EL (cell line): ENCODE data around the gene SACS.
"Not testable (repeated sequence)": the region's sequence is repeated elsewhere in the genome, so short reads cannot be mapped to it uniquely, and the experiment has no call there.

Source experiments
- DNase-seq: peaks from one replicate; pipeline ENCODE4 v3.0.0-alpha.2; 2016

Gene SACS

DNA sequence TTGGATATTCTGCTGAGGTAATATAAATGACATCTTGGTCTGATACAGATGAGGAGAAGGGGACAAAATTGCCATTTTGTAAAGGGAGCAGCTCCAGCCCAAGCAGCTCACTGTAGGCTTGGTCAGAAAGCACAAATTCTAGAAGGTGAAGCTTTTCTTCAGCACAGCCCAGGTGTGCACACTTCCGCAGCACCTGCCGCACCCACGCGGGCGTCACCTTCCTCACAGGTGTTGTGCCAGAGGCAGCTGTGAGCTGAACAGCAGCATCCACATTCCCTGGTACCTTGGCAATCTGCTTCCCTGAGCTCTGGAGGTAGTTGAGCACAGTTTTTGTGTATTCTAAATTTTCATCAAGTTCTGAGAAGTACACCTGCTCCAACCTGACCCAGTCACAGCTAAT lies 79.0 kb downstream of the SACS start:
- DNase-seq, result no peak

DNA sequence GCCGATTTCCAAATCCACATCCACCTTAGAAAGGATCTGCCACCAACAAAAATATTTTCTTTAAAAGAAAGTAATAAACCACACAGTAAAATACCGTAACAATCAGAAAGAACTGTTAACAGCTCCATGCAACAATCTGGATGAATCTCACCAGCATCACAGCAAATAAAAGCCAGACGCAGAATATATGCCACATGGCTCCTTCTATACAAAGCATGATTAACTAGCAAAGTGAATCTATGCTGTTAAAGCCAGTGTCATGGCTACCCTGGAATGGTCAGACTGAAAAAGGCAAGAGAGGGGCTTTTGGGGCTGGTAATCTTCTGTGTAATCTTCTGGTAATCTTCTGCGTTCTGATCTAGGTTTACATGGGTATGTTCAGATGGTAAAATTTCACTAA lies 81.3 kb downstream of the SACS start:
- DNase-seq, result no peak

DNA sequence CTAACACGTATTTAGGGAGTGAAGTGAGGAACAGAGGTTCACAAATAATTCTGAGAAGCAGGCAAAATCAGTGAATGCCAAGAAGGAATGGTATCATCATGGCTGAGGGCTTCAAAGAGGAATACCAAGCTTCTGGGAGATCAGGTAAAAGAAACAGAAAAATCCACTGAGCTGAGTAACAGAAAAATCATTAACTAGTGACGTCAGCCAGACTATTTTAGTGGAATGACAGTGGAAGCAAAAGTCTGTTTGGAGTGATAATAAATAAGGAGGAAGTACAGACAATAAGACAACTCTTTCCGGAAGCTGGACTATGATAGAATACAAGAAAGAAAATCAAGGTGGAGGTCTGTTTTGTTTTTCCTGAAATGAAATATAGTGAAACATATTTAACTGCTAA lies 83.5 kb downstream of the SACS start:
- no peak for DNase-seq

DNA sequence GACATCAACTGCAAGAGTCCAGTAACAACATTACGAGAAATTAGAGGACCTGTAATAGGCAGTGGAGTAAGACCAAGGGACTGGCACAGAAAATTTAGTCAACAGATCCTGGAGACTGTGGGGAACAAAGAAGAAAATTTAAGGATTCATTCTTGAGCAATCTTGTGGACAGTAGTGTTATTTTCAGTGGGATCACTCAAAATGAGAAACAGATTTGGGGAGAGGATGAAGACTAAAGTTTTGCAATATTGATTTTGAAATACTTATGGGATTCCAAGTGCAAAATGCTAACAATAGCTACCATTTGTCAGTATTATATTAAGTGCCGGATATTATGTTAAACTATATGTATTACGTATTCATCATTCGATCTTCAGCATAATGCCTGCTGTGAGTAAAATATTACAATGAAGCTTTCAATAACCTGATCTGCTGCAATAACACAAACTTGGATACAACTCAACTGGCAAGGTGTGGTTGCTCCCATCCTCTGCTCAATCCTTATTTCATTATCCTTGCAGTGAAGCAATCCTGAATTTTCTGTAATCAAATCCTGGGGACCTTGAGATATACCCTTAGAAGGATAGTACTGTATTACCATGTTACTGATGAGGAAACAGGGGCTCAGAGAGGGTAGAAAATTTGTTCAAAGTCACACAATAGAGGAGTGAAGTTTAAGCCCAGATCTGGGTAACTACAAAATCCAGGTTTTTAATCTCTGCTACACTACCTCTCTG lies 84.2 kb downstream of the SACS start:
- no peak for DNase-seq

DNA sequence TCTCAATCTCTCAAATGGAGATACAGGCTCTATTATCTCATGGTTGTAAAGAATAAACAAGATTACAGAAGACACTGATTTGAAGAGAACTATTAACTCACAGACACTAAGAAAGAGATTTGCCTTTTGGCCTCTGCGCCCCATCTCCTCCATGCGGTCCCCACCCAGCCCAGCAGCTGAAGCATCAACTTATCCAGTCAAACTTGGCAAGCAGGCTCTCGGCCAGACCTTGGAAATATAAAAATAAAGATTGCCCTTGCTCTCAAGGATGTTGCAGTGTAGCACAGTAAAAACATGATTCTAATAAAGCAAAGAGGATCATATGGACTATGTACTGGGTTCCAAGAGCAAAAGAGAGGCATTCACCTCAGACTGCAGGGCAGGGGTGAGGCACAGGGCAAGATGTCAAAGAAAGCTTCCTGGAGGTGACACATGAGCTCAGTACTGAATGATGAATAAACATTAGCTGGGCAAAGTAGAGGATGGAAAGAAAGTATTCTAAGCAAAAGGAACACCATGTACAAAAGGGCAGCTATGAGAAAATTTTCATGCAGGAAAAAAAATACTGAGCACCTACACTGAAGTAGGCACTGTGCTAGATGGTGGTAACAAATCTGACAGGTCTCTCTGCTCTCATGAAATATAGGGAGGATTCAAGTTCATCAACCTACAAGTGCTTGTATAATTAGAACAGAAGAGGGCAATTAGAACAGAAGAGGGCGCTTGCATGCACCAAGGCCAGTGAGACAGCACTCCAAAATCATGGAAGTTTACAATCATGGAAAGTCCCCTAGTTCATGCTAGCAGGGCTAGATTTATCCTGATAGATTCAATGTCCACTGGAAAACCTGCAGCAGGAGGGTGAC lies 85.0 kb downstream of the SACS start:
- no peak for DNase-seq

DNA sequence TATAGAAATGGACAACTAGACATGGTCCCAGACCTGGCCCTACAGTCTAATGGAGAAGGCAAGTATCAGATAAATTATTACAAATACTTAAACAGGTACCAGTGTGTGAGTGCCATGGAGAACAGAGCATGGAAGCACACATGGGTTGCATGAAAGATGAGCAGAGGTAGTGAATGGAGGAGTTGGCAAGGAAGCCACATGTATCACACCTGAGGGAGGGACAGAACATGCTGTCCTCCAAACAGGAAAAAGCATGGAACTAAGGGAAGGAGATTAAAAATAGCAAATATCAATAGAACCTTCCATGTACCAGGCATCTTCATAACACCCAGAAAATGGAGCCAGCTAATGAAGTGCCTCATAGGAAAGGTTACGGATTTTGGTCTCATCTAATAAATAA lies 85.9 kb downstream of the SACS start:
- DNase-seq, result no peak

DNA sequence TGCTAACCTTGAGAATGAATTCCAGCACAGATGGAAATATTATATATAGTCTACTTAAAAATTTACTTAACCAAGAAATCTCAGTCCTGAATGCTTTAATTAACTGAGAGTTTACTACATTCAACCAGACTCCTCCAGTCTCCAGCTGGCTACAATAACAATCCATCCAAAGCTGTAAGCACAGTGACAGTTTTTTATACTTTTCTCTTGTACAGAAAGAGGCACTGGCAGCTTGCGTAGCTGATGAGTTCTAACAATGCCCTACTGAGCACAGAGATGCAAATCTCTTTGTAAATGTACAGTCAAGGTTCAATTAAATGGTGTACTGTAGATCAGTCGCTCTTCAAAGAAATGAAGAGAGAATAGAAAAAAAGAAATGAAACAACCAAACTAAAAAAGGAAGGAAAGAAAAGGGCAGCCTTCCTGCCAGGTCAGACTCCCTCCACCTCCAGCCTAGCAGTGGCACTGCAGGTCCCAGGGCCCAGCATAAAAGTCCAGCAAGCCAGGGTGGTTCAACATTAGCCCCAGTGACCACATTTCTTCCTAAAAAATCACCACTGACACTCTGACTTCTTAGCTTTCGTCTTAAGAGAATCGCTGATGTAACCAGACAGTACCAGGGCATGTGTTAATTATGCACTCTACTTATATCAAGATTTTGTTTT lies 88.4 kb downstream of the SACS start:
- no peak for DNase-seq

DNA sequence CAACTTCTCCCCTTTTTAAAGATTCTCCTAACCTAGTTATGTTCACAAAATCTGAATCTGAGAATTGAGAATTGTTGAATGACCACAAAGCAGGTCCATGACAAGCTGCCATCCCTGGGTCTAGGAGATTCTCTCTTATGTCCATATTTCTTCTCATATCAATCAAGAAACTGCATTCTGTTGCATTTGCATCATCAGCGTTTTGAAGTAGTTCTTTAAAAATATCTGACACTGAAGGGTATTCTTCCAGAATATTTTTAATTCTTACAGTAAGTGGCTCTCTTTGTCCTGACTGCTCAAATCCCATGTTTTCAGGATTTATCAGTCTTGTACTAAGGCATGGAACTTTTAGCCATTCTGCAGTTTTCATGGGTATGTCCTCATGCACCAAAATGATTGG lies 94.3 kb downstream of the SACS start:
- no peak for DNase-seq

DNA sequence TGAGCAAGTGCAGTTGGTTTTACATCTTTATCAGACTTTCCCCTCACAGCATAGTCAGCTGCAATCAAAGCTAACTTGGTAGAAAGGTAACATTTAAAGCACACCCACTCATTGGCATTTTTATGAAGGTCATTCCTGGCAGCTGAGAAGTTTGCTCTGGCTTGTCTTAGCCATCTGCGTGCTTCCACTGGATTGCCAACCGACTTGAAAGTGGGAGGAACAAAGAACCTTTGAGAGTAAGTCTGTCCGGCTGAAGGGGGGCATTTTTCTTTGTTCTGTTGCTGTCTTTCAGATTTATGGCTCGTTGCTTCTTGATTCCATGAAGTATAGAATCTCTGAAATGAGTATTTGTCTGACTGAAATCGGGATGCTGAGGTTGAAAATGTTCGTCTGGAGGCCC lies 103.1 kb downstream of the SACS start:
- DNase-seq, result no peak

DNA sequence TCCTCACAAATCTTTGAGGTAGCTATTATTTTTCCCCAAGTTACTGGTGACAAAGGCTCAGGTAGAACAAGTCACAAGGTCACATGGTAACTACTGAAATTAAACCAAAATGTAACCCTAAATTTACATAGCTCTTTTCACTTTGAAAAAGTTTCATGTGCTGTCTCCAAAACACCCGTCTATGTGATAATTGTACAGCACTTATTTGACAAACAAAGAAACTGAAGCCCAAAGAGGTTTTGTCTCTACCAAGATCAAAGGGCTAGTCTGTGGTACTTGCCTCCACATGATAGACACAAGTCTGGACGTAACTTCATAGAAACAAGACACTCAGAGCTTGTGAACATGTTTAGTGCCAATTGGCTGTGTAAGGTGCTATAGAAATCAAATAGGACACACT lies 108.3 kb downstream of the SACS start:
- no peak for DNase-seq

DNA sequence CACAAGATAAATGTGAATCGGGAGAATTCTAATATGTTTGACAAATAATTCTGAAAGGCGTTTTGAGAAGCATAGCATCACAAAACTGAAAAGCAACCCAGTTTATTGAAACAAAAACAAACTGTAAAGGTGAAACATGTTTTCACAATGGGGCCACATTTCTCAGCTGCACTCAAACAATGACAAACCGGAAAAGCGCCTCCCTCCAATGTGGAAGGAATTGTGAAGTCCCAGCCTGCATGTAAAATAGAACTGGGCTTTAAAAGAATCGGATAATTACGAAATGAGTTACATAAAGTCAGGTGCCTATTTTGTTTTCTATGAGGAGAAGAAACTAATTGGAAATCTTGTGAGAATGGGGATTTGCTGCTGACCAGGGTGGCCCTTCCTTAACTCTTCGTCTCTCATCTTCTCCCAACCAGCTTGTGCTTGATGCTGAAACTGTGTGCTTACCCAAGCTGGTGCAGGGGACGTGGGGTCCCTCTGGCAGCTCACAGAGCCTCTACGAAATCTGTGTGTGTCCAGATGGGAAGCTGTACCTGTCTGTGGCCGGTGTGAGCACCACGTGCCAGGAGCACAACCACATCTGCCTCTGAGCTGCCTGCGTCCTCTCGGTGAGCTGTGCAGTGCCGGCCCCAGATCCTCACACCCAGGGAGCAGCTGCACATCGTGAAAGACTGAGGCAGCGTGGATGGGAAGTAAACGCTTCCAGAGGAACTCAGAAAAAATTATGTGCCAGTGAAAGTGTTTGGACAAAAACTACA lies 109.4 kb downstream of the SACS start:
- DNase-seq, result no peak

DNA sequence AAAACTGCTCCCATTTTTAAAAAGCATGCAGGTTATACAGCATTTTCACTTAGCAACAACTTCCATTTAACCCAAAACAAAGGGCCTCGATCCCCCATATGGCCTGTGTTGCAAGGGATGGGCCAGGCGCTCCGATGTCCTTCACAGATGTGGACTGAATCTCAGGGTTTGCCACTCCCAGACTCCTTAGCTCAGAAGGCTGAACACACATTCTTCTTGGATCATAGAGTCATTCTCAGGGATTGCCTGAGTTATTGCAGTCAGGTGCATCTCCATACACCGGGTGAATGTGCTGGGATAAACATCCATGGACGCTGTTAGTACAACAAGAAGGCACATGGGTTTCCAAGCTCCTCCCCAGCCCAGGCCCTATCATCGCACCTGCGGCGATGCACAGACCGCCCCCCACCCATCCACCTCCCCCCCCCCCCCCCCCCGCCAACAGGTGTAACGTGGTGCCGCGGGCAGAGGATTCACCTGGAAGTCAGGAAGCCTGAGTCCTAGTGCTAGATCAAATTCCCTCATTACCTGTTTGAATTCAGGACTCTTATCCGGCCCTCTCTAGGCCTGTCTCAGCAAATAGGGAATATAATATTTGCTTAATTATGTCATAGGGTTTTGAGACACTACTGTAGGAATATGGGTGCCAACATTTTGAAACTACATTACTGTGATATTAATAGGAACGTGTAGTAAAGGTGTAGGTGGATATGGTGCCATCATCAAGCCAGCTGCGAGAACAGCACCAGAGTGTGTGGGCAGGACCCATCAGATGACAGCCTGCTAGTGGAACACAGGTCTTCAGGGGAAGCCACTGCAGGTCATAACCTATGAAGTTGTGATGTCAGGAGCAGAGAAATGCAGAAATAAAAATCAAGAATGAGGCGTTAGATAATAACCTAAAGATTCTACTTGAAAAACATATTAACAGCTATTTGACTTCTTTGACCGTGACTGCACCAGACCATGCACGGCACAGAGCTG lies 110.9 kb downstream of the SACS start:
- DNase-seq, result peak; percentile 9

DNA sequence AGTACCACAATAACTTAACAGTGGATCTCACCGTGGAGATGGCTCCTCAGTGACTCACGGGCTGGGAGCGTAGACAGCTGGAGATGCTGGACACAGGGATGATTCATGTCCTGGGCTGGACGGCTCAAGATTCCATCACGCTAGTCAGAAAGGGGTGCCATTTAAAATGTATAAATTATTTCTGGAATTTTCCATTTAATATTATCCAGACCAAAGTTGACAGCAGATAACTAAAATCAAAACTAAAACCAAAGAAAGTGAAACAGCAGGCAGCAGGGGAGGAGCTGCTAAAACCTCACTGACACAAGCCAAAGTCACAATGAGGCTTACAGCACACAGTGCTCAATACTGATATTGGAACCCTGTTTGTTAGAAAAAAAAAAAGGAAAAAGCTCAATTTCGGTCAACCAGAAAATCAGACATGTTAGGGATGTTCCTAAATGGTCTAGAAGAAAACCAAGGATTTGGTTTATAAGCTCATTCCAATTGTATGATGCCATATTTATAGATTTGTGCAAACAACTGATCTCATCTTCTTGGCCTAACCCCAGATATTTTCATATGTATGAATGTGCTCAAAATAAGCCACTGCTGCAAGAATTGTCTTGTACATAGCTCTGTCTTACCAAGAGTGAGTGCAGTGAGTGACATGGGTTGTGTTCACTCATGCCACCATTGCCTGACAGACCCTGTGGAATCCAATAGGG lies 111.8 kb downstream of the SACS start:
- DNase-seq, result peak; percentile 96

DNA sequence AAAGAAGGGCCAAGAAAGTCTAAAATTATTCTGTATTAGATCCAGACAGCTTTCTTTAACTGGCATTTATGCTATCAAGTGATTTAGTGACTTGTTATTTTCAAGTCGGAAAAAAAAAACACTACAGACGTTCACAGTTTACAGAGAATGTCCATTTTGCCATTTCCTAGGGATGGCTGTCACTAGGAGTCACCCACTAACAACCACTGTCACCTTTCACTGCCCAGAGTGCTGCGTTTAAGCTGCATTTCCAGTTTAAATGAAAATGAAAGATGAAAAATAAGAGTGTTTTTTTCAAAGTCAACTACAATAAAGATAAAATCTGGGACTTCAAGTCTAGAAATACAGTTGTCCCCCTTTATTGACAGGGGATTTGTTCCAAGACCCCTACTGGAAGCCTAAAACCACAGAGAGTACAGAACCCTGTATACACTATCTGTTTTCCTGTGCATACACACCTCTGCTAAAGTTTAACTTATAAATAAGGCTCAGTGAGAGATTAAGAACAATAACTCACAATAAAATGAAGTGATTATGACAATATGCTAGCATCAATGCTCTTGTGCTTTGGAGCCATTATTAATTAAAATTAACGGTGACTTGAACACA lies 112.5 kb downstream of the SACS start:
- DNase-seq, result no peak

DNA sequence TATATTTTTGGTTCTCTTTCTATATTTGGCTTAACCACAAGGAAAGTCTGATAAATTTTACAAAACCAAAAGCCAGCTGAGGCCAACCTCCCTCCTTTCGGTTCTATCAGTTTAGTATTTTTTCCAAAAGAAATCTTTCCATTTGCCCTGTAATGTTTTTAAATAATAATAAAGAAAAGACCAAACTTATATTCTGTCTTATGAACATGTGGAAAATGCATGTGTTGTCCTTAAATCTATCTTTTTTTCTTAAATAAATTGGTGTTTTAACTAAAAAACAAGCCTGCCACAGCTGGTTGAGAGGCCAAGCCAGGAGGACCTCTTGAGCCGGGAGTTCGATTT lies 113.6 kb downstream of the SACS start:
- DNase-seq, result no peak

DNA sequence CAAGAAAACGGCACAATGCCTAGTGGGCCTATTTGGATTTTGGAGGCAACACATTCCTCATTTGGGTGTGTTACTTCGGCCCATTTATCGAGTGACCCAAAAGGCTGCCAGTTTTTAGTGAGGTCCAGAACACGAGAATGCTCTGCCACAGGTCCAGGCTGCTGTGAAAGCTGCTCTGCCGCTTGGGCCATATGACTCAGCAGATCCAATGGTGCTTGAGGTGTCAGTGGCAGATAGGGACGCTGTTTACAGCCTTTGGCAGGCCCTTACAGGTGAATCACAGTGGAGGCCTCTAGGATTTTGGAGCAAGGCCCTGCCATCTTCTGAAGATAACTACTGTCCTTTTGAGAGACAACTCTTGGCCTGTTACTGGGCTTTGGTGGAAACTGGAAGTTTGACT lies 118.7 kb downstream of the SACS start:
- not testable (repeated sequence) for DNase-seq

DNA sequence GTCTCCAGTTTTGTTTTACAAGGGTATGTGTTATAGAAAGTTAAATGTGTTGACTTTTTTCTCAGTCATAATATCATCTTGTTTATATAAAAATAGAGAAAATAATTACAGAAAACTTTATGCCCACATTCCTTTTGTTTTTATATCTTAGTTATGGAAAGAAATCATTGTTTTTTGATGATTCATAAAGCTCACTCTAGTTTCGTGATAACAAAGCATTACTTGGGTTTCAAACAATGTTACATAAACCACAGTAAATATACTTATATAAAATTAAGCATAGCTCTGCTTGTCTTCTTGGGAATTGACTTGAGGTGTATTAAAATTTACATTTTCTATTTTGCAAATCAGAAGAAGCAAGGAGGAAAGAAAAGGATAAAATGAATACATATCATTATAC lies 140.9 kb downstream of the SACS start:
- DNase-seq, result no peak

DNA sequence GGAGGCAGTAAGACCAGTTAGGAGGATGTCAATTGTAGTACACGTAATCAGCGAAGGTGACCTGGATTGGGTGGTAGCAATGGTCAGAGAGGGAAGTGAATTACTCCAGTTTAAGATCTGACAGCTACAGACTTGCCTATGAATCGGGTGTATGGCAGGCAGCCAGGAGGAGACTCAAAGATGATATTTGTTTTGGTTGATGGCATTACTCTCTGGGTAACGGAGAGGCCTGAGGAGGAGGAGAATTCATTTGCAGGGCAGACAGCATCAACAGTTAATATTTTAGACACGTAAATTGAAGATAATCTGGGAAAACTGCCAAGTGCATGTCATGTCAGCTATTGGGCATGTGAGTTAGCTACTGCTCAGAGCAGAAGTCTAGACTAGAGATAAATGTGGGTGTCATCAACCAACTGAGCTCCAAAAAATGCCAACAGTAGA lies 143.6 kb downstream of the SACS start:
- peak; percentile 65 for DNase-seq

DNA sequence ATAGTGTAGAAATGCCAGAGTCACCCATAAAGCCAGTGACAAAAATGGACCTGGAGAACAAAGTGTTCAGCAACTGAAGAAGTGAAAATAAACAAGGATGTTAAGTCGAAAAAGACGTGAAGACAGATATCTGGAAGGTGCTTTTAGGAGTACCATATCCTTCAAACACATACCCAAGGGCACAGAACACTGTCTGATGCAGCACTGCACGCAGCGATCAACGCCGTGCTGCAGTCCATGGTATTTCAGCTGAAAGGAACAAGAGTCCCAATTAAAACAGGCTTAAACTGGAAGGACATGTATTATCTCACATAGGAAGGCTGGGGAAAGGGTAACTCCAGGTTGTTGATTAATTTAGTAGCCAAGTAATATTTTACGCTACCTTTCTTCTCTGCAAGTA lies 144.5 kb downstream of the SACS start:
- DNase-seq, result no peak

DNA sequence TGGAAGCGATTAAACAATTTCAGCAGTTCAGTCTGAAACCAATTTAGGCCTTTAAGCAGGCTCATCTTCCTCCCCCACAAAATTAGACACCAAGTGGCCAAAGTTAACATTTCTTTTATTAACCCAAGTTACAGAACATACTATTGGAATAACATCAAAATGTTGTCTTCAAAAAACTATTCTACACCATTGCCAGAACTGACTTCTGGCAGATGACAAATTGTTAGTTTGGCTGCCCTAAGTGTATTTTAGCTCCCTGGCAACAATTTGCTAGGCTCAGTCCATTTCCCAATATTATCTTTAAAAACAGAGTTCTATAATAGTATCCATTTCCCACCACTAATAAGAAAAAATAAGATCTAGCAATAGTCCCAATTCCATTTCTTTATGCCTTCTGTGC lies 144.9 kb downstream of the SACS start:
- no peak for DNase-seq

DNA sequence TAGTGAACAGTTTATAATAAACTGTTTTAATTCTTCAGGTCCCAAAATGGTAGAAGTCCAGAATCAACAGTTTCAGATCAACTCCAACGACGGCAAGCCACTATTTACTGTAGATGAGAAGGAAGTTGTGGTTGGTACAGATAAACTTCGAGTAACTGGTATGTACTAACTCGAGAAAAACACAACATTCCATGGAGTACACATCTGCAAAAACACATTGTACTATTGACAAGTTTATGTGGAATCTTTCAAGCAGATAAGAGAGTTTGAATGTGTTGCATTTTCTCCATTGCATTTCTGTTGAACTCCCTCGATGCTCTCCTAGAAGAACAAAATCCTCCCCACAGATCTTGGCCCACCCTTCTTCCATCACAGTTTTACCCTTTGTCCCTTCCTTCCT lies 154.2 kb downstream of the SACS start:
- no peak for DNase-seq
